Endometrial microvascular endothelial cells (primary cell): Measurements from ENCODE around the gene TRIM15. TPM values are rescaled to one million over a fixed set of nuclear protein-coding genes. Genes with fewer than 3 reads are reported as not detected.
"Not testable (repeated sequence)": the region's sequence is repeated elsewhere in the genome, so short reads cannot be mapped to it uniquely, and the experiment has no call there.

Source experiments
- in situ Hi-C: cut with HindIII; loops from 2 replicates; pipeline ENCODE4 v1.10.0; 2017; ENCODE audit warnings: low sequenced_read_pairs, low pct_unique_long_range_greater_than_20kb; ENCODE audit errors: inconsistent ontology term
- total RNA-seq: library from RNA; depleted of rRNA; stranded (reverse); fragments of >200 nt; gene quantifications from one replicate; pipeline ENCODE4 v1.2.3, GENCODE V29; 2015; ENCODE audit errors: inconsistent ontology term

The TRIM15 gene
- not detected for total RNA-seq

- in situ Hi-C loops = no loop called here
Measured at GRCh38 chr6:30163090-30163917, at the start of gene TRIM15. Gene TRIM15, plus strand, starts transcription at chr6:30163546. Its CDS starts 139 bp downstream, at chr6:30163685.

GRCh38 chr6:30113841-30114240, 49.5 kb upstream of the TRIM15 start:
- in situ Hi-C loops = no loop called here

DNA sequence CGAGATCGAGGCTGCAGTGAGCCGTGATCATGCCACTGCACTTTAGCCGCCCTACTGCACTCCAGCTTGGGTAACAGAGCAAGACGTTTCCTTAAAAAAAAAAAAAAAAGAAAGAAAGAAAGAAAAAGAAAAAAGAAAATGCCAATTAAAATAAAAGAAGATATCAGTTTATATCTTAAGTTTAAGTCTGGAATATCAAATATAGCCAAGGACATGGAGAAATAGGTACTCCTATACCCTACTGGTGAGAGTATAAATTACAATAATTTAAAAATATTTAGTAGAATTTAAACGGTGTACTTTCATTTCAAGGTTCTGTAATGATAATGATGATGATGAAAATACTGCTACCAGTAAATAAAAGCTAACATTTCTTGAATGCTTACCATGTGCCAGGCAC, 46.6 kb upstream of the TRIM15 start:
- in situ Hi-C loops = no loop called here

DNA sequence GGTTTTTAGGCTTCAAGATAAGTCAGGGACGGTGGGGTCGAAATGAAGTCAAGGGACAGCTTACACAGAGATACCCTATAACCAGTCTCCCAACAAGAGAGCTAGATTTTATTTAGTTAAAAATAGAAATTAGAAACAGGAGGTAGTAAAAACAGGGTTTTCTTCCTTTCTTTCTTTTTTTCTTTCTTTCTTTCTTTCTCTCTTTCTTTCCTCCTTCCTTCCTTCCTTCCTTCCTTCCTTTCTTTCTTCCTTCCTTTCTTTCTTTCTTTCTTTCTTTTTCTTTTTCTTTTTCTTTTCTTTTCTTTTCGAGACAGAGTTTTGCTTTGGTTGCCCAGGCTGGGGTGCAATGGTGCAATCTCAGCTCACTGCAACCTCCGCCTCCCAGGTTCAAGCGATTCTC, 44.7 kb upstream of the TRIM15 start:
- in situ Hi-C loops = not testable (repeated sequence)

- in situ Hi-C loops = no loop called here
Measured at GRCh38 chr6:30121446-30122366, 41.6 kb upstream of the TRIM15 start.

DNA sequence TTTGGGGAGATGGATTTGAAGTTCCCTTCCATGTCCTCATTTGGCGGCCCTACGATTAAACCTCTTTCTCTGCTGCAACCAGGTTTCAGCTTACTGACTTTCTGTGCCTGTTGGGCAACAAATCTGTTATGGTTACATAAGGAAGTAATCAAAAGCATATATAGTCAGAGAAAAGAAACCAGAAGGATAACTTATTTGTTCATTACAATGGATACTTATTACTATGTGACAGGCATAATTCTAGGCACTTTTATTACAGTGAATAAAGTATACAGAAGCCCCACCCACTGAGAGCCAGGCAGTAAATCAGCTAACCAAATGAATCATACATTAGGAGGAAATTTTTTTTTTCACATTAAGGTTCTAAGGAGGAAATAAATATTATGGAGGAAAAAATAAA, 40.8 kb upstream of the TRIM15 start:
- in situ Hi-C loops = no loop called here

DNA sequence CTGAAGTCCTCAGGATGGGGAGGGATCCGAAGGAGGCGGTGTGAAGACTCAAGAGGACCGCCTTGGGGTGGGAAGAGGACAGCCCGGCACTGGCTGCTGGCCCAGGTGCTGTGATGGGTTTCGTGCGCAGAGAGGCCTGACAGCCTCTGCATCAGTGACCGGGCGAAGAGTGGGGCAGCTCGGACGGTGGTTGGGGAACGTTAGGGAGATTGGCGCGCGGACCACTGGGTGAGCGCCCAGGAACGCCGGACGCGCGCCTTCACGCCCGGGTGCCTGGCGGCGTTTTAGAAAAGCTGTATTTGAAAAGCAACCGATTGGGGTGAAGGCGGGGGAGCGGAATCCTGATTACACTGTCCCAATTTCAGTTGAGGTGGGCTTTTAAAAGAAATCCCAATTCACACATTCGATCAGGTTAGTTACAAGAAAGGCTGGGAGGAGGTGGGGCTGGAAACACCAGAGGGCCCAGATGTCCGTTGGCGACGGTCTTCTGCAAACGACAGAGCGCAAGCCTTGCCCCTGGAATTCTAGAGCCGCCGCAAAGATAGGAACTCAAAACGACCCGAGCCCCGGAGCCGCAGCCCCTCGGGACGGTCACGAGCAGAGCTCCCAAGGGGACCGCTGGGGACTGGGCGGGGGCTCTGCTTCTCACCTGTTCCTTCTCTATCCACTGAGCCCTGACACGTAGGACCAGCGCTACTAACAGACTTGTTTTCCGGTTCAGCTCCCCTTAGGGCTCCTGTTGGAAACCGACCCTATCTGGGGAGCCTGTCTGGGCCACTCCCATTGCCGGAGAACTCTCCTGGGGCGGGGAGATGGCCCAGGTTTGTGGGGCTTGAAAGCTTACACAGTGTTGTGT, 35.9 kb upstream of the TRIM15 start:
- in situ Hi-C loops = no loop called here

DNA sequence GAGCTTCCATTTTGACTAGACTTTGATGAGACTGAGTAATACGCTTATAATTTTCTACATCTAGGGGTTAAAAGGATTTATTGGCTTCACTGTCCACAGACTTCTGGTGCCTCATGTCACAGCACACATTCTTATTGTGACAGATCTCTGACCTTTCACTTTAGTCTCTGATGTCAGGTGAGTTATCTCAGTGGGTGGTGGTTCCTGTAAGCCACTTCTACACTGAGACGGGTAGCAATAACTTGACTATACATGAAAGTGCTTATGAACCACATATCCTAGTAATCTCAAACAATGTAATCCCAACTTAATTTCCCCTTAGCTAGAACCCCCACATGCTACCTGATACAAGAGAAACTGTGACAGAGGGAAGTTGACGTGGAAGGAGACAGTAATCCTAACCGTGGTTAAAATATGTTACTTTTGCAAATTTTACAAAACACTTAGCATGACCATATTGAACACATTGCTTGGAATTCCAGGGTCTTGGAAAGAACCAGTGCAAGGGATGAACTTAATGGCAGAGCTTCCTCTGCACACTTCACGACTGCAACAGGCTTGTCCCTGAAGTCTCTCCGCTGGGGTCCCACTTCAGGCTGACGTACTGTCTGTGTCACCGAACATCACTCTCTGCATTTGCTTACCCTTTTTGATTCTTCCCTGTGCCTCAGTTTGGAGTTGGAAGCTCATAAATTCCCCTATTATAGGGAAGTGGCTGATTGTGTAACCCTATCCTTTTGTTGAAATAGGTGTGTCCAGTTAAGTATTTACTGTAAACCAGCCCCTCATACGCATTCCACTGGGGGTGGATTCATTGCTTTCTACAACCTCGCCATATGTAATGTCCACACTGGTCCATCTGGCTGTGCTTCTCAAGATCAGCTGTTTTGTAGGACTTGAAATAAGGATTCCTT, 33.8 kb upstream of the TRIM15 start:
- in situ Hi-C loops = no loop called here

- in situ Hi-C loops = no loop called here
Measured at GRCh38 chr6:30130179-30130679, 33.1 kb upstream of the TRIM15 start.

- in situ Hi-C loops = no loop called here
Measured at GRCh38 chr6:30130887-30131862, 32.2 kb upstream of the TRIM15 start.

DNA sequence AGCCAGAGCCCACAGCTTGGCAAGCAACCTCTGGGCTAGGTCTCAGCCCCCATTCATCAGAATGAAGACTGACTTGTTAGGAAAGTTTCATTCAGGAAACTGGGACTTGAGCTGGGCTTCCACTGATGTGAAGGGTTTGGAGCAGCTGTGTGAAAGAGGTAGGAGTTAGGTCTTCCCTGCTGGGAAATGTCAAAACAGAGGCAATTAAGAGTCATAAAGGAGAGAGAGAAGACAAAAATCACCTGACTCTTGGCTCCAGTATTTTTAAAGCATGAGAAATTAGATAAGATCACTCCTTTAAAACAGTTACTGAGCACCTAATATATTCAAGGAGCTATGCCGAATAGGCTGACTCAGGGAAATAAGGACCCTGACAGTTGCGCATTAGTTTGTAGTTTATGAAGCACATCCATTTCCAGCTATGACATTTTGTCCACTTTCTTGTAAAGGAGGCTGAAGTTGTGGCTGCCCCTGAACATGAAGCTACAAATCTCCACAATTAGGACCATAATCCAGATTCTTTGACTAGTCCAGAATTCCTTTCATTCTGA, 31.3 kb upstream of the TRIM15 start:
- in situ Hi-C loops = no loop called here

GRCh38 chr6:30135147-30135546, 28.2 kb upstream of the TRIM15 start:
- in situ Hi-C loops = no loop called here

DNA sequence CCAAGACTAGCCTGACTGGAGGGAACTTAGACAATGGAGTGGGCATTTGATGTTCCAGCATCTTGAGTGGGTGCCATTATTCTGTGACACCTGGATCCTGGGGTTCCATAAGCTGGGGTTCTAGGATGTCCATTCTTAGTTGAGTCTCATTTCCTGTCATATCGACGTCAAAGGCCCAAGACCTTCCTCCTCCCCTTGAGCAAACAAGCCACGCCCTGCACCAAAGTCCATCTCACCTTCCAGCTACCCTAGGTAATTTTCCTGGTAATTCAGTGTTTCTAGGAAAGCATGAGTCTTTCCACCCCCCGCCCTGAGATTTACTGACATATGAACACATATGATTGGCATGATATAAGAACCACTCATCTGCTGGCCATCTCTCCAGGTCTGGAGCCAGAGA, 27.6 kb upstream of the TRIM15 start, which contains the start of gene TRIM40:
Gene TRIM40, plus strand, starts transcription at position 384 of the 400 bp plus-strand sequence. CDS start 897 bp downstream, outside the sequence.
- in situ Hi-C loops = no loop called here

DNA sequence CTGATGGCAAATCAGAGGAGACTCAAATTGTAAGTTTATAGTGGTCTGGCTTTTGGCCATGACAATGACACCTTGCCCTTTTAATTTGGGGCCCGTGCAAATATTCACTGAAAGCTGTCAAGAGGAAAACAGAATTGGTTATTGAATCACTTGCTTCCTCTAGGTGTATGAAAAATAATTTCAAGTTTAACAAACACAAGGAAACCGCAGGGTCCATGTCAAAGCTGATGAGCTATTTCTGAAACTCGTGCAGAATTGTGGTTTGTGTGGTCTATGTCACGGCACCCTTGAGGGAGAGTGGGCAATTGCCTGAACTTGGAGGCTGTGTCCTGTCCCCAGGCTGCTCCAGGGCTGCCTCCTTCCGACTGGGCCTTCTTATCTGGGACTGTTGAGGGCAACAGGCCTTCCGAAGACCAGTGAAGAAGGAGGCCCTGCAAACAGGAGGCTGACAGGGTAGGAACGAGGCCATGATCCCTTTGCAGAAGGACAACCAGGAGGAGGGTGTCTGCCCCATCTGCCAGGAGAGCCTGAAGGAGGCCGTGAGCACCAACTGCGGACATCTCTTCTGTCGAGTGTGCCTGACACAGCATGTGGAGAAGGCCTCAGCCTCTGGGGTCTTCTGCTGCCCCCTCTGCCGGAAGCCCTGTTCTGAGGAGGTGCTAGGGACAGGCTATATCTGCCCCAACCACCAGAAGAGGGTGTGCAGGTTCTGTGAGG, 26.6 kb upstream of the TRIM15 start:
- in situ Hi-C loops = no loop called here

GRCh38 chr6:30140240-30140639, 23.1 kb upstream of the TRIM15 start:
- in situ Hi-C loops = not testable (repeated sequence)

GRCh38 chr6:30142665-30143064, 20.7 kb upstream of the TRIM15 start:
- in situ Hi-C loops = no loop called here
